NCI-H1048 (cell line): Measurements from ENCODE around the gene PEX10.

ENCODE experiments used
- DNase-seq: peaks from one replicate; lab custom pipeline; 2025; lab: John Stamatoyannopoulos, UW

PEX10 gene

DNA sequence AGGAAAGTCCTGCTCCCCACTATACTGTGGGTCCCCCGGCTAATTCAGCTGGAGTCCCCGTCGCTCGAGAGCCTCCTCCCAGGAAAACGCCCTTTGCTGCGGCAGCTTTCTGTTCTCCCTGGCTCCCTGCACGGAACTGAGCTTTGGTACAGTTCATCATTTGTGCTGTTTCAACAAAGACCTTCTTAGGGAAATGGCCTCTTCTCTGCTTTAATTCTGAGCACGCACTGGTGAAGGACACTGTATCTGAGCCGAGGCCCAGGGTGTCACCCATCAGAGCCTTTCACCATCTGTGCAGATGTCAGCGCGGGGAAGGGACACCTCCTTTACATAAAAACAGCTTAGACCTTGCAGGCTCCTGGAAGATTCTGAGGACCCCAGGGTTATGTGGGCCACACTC is 13.5 kb upstream of the PEX10 start:
- DNase-seq = no peak

GRCh38 chr1:2422523-2422922 is 10.2 kb upstream of the PEX10 start:
- no peak for DNase-seq

GRCh38 chr1:2419416-2419815 is 7.1 kb upstream of the PEX10 start:
- DNase-seq = no peak

DNA sequence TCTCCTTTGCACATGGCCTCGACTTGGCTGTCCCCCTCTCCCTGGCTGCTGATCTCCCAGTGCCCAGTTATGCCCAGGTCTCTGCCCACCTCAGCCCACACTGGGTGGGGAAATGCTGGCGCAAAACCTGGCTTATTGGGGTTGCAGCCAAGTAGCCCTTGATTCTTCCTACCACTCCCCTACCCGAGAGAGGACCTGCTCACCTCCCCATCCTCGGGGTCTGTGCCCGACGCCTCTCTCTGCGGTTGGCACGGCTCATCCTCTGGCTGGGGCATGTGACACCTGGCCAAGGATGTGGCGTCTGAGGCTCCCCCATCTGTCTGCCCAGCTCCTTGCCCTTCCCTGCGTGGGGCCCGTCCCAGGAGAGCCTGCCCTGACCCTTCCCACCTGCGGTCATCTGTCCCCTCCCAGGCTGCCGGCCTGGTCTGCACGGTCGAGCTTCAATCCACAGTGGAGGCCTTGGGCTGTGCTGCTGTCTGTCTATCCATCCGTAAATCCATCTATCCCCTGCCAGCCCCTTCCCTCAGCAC is 6.5 kb upstream of the PEX10 start:
- no peak for DNase-seq

DNA sequence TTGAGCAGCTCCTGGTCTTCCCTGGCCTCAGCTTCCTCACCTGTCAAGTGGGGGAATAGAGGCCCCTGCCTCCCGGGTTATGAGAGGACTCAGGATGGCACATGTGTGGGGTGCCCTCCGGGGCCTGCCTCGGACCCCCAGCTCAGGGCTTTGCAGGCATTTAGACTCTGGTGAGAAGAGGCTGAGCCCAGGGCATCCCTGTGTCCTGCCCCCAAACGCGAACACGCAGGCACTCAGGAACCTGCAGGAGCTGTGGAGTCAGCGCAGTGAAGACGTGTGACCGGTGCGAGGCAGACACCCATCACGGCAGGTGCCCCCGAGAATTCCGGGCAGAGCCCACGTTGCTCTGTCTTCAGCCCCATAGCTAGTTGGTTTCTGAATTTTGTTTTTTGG is 5.5 kb upstream of the PEX10 start:
- no peak for DNase-seq

- no peak for DNase-seq
These were observed 4.9 kb upstream of the PEX10 start for GRCh38 chr1:2417083-2417832.

DNA sequence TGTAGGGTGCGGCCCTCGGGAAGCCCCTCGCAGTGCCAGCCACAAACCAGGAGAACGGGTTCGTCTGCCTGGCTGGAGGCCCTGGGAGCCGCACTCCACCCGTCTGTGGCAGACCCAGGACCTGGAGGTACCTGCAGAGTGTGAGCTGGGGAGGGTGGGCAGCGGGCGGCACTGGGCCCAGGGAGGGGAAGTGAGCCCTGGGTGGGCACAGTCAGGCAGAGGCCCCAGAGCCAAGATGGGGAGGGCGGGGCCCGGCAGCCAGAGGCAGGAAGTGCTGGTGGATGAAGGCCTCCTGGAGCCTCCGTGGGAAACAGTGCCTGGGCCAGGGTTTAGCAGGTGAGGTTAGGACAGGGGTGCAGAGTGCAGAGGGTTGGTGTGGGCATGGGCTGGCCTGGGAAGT is 4.0 kb upstream of the PEX10 start:
- DNase-seq = no peak

DNA sequence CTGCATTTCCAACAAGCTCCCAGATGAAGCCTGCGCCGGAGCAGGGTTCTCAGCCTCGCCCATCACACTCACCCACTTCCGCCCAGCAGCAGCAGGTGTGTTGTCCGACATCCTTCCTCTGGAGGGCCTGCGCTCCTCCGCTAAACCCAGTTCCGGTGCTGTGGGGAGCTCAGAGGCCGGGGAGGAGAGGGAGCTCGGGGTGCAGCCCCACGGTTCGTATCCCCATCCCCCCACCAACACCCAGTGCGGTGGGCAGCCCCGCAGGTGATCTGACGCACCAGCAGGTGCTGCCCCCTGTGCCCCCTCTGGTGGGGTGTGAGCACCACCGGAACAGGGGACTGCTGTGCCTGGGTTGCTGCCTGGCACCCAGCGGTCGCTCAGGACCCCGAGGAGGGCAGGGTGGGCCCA is 3.4 kb upstream of the PEX10 start:
- no peak for DNase-seq

GRCh38 chr1:2415337-2415736 is 3.0 kb upstream of the PEX10 start:
- no peak for DNase-seq

DNA sequence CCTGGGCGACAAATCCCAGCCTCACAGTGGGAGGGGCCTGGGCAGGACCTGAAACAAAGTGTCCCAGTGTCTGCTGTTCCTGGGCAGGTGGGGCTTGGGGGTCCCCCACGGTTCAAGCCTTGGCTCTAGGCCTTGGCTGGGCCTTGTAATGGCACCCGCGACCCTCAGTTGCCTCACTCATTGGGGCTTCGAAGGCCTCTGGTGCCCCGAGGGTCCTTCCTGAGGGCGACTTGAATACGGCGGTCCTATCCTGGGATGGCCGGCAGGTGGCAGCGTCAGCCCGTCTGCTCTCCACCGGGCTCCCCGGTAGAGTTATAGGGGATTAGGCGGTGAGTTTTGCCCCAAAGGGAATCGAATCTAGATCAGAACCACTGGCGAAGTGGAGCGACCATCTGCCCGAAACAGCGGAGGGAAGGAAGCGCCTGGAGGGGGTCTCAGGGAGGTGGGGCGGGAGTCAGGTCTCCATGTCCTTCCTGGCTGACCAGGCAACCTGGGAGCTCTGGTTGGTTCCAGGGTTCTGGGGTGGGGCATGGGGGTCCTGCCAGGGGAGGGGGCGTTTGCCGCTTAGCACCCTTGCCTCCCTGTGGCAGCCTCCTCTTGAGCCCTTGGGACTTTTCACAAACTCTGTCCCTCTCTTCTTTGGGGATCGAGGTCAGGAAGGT is 2.1 kb upstream of the PEX10 start:
- DNase-seq = peak; percentile 29

- no peak for DNase-seq
These were observed 1.3 kb upstream of the PEX10 start for GRCh38 chr1:2413495-2414296.

DNA sequence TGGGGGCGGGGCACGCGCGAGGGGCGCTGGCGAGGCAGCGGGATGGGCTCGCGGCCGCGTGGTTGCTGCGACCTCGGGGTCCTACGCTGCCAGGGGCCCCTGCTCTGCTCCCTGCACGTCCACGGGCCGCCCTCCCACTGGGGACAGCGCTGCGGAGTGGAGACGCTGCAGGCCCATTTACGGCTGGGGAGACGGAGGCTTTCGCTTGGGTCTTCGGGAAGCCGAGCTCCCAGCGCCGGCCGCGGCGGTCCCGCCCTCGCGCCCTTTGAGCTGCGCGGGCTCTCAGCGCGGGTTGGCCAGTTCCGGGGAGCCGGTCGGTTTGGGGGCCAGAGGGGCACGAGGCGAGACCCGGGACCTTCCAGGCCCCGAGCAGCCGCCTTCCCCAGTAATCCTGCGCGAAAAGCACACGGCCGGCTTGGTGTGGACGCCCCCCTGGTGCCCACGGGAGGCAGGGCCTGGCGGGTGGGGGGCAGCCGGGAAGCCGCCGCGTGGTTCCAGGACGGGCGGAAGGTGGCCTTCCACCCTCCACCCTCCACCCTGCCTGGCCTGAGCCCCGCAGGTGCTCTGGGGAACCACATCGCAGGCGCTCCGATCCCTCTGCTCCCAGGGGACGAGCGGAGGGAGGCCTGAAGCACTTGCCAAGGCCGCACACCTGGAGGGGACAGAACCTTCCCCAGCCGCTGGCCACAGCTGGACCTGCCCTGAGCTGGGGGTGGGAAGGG is 570 bp upstream of the PEX10 start:
- no peak for DNase-seq

DNA sequence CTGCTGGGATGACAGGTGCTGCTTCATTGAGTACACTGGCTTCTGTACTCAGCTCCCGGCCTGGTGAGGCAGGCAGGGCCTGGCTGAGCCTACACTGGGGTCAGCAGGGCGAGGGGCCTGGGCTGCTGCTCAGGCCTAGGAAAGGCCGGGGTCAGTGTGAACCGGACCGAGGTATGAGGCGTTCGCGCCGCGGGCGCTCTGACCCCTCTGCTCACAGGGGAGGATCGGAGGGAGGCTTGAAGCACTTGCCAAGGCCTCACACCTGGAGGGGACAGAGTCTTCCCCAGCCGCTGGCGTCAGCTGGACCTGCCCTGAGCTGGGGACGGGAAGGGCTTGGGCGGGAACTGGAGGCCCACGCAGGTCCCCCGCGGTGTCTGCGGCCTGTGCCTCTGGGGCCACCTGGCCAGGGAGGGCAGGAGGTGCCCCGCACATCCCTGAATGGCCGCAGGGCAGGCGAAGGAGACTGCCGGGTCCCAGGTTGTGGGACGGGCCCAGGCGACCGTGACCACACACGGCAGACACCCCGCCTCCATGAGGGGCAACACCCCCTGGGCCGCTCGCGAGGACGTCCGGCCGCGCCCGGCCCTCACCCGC is 466 bp downstream of the PEX10 start:
- DNase-seq = no peak

DNA sequence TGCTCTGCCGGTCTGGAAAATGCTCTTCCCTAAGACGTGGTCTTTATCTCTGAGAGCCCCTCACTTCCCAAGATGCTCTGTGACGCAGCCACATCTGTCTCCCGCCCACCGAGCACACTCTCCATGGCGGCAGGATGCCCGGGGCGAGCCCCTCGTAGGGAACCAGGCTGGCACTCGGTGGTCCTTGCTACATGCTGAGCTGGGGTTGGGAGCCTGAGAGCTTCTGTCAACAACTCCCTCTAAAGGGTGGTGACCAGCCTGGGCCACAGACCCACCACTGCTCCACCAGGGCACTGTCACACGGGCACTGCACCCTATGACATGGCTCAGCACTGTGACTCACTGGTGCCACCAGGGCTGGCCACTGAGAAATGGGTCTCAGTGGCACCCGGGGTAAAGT is 2.6 kb downstream of the PEX10 start:
- no peak for DNase-seq

- DNase-seq = no peak
These were observed 3.5 kb downstream of the PEX10 start for GRCh38 chr1:2408859-2409276.

DNA sequence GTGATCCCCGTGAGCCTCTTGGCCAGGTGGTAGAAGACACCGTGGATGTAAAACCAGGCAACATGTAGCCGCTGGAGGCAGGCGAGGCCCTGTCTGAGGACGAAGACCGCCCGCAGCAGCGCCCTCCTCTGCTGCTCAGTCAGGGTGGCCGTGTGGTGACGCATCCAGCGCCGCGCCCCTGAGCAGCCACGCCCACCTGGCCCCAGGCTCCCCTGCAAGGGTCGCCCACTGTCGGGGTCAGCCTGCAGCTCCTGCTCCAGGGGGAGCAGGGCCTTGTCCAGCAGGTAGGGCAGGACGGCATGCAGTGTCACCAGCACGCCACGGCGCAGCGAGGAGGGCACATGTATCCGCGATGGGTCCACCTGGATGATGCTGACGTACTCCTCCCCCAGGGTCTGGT is 3.9 kb downstream of the PEX10 start:
- no peak for DNase-seq

DNA sequence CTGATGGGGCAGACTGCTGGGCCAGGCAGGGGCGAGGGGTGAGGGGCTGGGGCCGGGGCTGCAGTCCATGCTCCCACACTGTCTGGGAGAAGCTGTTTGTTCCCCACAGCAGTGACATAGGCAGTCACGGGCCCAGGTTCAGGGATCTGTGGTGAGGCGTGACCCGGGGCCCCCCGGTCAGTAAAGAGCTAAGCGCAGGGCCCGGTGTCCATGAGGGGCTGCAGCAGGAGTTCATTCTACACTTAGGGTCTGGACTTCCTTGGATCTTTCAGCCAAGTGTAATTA is 4.4 kb downstream of the PEX10 start:
- no peak for DNase-seq

DNA sequence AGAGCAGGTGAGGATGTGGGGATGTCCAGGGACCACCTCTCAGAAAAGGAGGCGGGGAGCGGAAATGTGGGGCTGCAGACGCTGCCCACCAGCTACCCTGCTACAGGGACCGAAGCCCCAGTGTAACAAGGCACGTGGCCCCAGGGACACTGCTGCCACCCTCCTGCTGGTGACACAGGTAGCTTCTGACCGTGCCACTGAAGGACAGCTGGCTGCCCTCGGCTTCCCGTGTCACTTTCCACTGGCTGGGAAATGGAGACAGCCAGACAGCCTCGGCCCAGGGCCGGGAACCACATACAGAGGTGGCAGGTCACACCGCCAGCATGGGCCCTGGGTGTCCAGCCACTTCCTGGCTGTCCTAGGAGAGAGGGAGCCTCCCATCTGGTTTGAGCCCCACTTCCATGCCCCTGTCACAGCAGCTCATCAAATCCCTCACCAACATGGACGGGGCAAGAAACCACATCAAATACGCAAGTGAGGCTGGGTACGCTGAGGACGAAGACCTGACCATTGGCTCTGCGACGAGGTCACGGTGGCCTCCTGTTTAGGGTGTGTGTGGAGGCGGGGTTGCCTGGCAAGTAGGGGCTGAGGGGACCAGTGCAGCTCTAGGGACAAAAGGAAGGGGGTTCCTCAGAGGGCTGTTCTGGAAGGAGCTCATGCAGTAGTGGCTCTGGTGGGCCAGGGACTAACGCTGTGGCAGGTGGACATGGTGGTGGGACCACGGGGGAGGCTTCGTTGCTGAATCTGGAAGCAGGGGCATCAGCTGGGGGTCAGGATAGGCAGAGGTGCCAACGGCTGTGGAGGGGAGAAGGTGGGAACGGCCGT is 5.0 kb downstream of the PEX10 start:
- DNase-seq = no peak

DNA sequence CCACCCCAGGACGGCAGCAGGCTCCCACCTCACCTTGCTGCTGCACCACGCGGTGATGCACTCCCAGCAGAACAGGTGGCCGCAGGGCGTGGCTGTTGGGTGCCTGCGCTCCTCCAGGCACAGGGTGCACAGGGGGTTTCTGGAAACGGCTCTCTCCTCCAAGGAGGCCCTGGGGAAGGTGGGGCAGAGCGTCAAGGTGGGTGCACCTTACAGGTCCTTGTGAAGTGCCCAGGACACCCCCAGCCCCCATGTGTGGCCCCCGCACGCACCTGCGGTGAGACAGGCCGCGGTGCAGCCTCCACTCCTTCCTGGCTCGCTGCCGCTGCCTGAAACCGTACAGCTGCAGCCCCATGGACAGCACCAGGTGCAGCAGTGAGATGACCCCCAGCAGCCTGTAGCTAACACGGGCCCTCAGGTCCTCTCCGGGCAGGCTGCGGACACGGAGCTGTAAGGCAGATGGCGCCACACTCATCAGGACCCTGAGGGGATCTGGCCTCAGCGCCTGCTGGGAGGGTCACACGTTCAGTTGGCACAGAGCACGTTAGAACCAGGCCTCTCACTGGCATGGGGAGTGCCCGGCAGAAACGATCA is 5.8 kb downstream of the PEX10 start:
- no peak for DNase-seq

GRCh38 chr1:2405588-2406295 is 6.6 kb downstream of the PEX10 start:
- DNase-seq = no peak
